HepG2 (cell line): ENCODE results near the gene SSU72.
"Not testable (repeated sequence)": the region's sequence is repeated elsewhere in the genome, so short reads cannot be mapped to it uniquely, and the experiment has no call there.

Source experiments
- GTF2F1 ChIP-seq: fragments of 150-350 bp; IDR thresholded peaks from 2 replicates; pipeline ENCODE4 v1.6.1; 2014; ENCODE audit warnings: low read length
- KLF16 ChIP-seq, 2 experiments: sonication (generic) in 1 of 2; formaldehyde crosslinking in 1 of 2; IDR thresholded peaks; 2 replicates each; pipeline versions ENCODE4 v1.6.1 to v1.8.0; 2016 to 2023; ENCODE audit warnings: missing genetic modification reagents in 2 of 2, missing compliant biosample characterization in 1 of 2
- POLR2A ChIP-seq, 2 experiments: IDR thresholded peaks; 2 replicates each; pipeline ENCODE4 v1.6.1; 2011; ENCODE audit warnings: low read depth in 2 of 2, low read length in 2 of 2, mild to moderate bottlenecking in 1 of 2, moderate library complexity in 1 of 2; ENCODE audit not compliant: insufficient read depth in 1 of 2
- POLR2AphosphoS2 ChIP-seq: IDR thresholded peaks from 2 replicates; pipeline ENCODE4 v1.6.1; 2011; ENCODE audit warnings: low read depth, low read length, improper control_type of control experiment
- RFX5 ChIP-seq: IDR thresholded peaks from 2 replicates; pipeline ENCODE4 v1.6.1; 2011; ENCODE audit warnings: low read depth, low read length, improper control_type of control experiment
- TF ChIP-seq, protein P1 (sequence below): sonication (generic); formaldehyde crosslinking; IDR thresholded peaks from 2 replicates; pipeline ENCODE4 v1.5.0; 2020; ENCODE audit warnings: mild to moderate bottlenecking, missing genetic modification reagents, moderate library complexity

DNA sequence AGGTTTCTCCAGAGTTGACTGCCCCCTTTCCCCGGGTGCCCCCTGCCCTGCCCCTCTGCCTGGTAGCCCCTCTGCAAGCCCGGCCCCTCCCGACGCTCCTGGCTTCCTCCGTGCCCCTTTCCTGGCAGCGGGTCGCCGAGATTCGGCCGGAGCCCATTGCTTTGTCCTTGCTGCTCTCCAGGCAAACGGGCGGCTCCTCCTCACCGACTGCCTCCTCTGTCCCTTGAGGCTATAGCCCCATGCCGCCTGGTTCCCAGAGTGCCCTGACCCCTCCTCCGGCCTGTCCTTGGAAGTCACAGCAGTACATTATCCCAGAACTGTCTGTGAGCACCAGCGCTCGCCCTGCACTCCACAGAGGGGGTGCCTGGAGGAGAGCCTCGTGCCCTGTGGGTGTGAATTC lies 61.0 kb downstream of the SSU72 start:
- TF ChIP-seq, protein P1, sequence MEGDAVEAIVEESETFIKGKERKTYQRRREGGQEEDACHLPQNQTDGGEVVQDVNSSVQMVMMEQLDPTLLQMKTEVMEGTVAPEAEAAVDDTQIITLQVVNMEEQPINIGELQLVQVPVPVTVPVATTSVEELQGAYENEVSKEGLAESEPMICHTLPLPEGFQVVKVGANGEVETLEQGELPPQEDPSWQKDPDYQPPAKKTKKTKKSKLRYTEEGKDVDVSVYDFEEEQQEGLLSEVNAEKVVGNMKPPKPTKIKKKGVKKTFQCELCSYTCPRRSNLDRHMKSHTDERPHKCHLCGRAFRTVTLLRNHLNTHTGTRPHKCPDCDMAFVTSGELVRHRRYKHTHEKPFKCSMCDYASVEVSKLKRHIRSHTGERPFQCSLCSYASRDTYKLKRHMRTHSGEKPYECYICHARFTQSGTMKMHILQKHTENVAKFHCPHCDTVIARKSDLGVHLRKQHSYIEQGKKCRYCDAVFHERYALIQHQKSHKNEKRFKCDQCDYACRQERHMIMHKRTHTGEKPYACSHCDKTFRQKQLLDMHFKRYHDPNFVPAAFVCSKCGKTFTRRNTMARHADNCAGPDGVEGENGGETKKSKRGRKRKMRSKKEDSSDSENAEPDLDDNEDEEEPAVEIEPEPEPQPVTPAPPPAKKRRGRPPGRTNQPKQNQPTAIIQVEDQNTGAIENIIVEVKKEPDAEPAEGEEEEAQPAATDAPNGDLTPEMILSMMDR: not testable (repeated sequence)
- not testable (repeated sequence) for TF ChIP-seq GTF2F1; POLR2A (IDR thresholded peaks at IDR 0.05; ENCODE audit: insufficient read depth in 1 of 2, low read depth in 2 of 2, low read length in 2 of 2); POLR2AphosphoS2; RFX5; KLF16 (CRISPR knock-in tag; IDR thresholded peaks at IDR 0.05)
